Keratinocyte (primary cell): Measurements from ENCODE around the gene SIN3A. TPM values are rescaled to one million over a fixed set of nuclear protein-coding genes. Genes with fewer than 3 reads are reported as not detected.

Experiments
- DNase-seq: peaks from one replicate; pipeline ENCODE4 v3.0.0-alpha.2; 2011; ENCODE audit warnings: low read depth, missing footprints, low spot score
- FAIRE-seq: peaks from 2 replicates; lab custom pipeline; 2011; peaks lifted over from hg19 to GRCh38; lab: Jason Lieb, UNC
- H2AFZ ChIP-seq: 2 replicates; pipeline ENCODE4 v1.6.0; 2012; ENCODE audit warnings: low read length, control low read depth, inconsistent platforms; ENCODE audit not compliant: control insufficient read depth
- H3K27ac ChIP-seq: 2 replicates; pipeline ENCODE4 v1.5.1; 2011; ENCODE audit warnings: low read length; ENCODE audit not compliant: control insufficient read depth, insufficient read depth
- H3K27me3 ChIP-seq: 3 replicates; pipeline ENCODE4 v1.6.0; 2011; ENCODE audit warnings: low read length; ENCODE audit not compliant: control insufficient read depth, insufficient read depth; ENCODE audit errors: extremely low read depth
- H3K36me3 ChIP-seq, 2 experiments: 2 replicates in 1 of 2; 3 replicates in 1 of 2; pipeline ENCODE4 v1.5.1; 2011; ENCODE audit warnings: low read length in 2 of 2, mild to moderate bottlenecking in 1 of 2; ENCODE audit not compliant: control insufficient read depth in 2 of 2, insufficient read depth in 2 of 2; ENCODE audit errors: extremely low read depth in 1 of 2
- H3K4me1 ChIP-seq: 3 replicates; pipeline ENCODE4 v1.5.1; 2011; ENCODE audit warnings: low read length; ENCODE audit not compliant: control insufficient read depth, insufficient read depth; ENCODE audit errors: extremely low read depth
- H3K4me2 ChIP-seq: 3 replicates; pipeline ENCODE4 v1.6.0; 2011; ENCODE audit warnings: low read depth, low read length; ENCODE audit not compliant: control insufficient read depth, insufficient read depth; ENCODE audit errors: extremely low read depth
- H3K4me3 ChIP-seq, 3 experiments: fragments of 200-600 bp in 1 of 3; sonication (generic) in 1 of 3; 2 replicates in 2 of 3; 3 replicates in 1 of 3; pipeline ENCODE4 v1.5.1; 2011 to 2016; ENCODE audit warnings: low read length in 3 of 3, mild to moderate bottlenecking in 3 of 3, control low read depth in 2 of 3, inconsistent platforms in 1 of 3, low read depth in 1 of 3, mixed read lengths in 1 of 3, mixed run types in 1 of 3, moderate library complexity in 1 of 3; ENCODE audit not compliant: control insufficient read depth in 2 of 3, insufficient read depth in 2 of 3; ENCODE audit errors: extremely low read depth in 1 of 3
- H3K79me2 ChIP-seq: 2 replicates; pipeline ENCODE4 v1.6.0; 2012; ENCODE audit warnings: low read length; ENCODE audit not compliant: control insufficient read depth, insufficient read depth
- H3K9ac ChIP-seq: 3 replicates; pipeline ENCODE4 v1.6.0; 2011; ENCODE audit warnings: low read length; ENCODE audit not compliant: control insufficient read depth, insufficient read depth; ENCODE audit errors: extremely low read depth
- H3K9me1 ChIP-seq: 3 replicates; pipeline ENCODE4 v1.6.0; 2011; ENCODE audit warnings: low read length; ENCODE audit not compliant: control insufficient read depth, insufficient read depth; ENCODE audit errors: extremely low read depth
- H3K9me3 ChIP-seq: 2 replicates; pipeline ENCODE4 v1.5.1; 2012; ENCODE audit warnings: low read depth, low read length; ENCODE audit not compliant: control insufficient read depth
- H4K20me1 ChIP-seq: 3 replicates; pipeline ENCODE4 v1.6.0; 2011; ENCODE audit warnings: low read length; ENCODE audit not compliant: control insufficient read depth, insufficient read depth; ENCODE audit errors: extremely low read depth
- EZH2 ChIP-seq: IDR thresholded peaks from one replicate; pipeline ENCODE4 v1.6.1; 2012; ENCODE audit warnings: inconsistent platforms, mild to moderate bottlenecking, low read length, moderate library complexity
- dilution Hi-C: fragments of 300-500 bp; cut with MboI; formaldehyde crosslinking; loops from one replicate; pipeline ENCODE4 v1.7.0; 2020; ENCODE audit warnings: low sequenced_read_pairs; ENCODE audit not compliant: extremely low pct_ligation_motif_present
- polyA plus RNA-seq, 5 experiments: library from polyadenylated mRNA; depleted of rRNA in 3 of 5; stranded (reverse) in 3 of 5; stranded (forward) in 1 of 5; unstranded in 1 of 5; fragments of >200 nt; gene quantifications; 1 replicate in 1 of 5; 2 replicates in 3 of 5; 3 replicates in 1 of 5; pipeline versions ENCODE4 v1.2.1 to v1.2.3, GENCODE V29; 2011 to 2012; ENCODE audit warnings: missing spikeins in 2 of 5, low read depth in 1 of 5, low replicate concordance in 1 of 5
- TF ChIP-seq, protein P1 (sequence below), 3 experiments: IDR thresholded peaks in 1 of 3; conservative IDR thresholded peaks in 1 of 3; optimal IDR thresholded peaks in 1 of 3; 2 replicates in 2 of 3; 3 replicates in 1 of 3; pipeline versions ENCODE3 to v1.5.1; 2011; ENCODE audit warnings: low read length in 3 of 3, mild to moderate bottlenecking in 3 of 3, moderate library complexity in 2 of 3, control low read depth in 1 of 3, inconsistent platforms in 1 of 3; ENCODE audit not compliant: insufficient read depth in 2 of 3; ENCODE audit errors: extremely low read depth in 1 of 3

Gene SIN3A
- polyA plus RNA-seq, 1 donor (not counting 4 experiments of a cell fraction or from before 2014, with no cell fraction given): 19.4 TPM

DNA sequence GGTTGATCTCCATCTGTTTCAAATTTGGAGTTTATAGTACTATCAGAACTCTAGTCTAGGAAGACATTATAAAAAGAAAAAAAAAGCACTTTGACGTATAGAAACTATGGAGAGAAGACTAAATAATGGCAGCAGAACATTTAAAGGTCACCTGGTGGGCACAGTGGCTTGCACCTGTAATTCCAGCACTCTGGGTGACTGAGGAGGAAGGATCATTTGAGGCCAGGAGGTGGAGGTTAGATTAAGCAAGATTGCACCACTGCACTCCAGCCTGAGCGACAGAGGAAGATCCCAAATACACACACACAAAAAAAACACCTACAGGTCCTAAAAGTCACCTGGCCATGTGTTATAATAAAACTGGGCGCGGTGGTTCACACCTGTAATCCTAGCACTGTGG is 13.8 kb downstream of the SIN3A start:
- Histone ChIP-seq H3K4me2 (no peak overlapping the region), H3K27ac (no peak overlapping the region), H3K9me3 (no peaks in the 10 kb centered on the region), H3K27me3 (no peaks in the 10 kb centered on the region), H3K36me3 (peaks cover 6 to 8% of the 10 kb centered on the region in 2 experiments), H3K4me3 (no peak overlapping the region), H3K4me1 (peaks cover 9% of the 10 kb centered on the region), H3K9me1 (no peaks in the 10 kb centered on the region), H2AFZ (no peak overlapping the region), H4K20me1 (peaks cover 7% of the 10 kb centered on the region), H3K79me2 (peaks cover 90% of the 10 kb centered on the region), H3K9ac (no peak overlapping the region)
- no peak for DNase-seq
- TF ChIP-seq EZH2: no peak
- TF ChIP-seq, protein P1, sequence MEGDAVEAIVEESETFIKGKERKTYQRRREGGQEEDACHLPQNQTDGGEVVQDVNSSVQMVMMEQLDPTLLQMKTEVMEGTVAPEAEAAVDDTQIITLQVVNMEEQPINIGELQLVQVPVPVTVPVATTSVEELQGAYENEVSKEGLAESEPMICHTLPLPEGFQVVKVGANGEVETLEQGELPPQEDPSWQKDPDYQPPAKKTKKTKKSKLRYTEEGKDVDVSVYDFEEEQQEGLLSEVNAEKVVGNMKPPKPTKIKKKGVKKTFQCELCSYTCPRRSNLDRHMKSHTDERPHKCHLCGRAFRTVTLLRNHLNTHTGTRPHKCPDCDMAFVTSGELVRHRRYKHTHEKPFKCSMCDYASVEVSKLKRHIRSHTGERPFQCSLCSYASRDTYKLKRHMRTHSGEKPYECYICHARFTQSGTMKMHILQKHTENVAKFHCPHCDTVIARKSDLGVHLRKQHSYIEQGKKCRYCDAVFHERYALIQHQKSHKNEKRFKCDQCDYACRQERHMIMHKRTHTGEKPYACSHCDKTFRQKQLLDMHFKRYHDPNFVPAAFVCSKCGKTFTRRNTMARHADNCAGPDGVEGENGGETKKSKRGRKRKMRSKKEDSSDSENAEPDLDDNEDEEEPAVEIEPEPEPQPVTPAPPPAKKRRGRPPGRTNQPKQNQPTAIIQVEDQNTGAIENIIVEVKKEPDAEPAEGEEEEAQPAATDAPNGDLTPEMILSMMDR (optimal IDR thresholded peaks at IDR 0.05 in 1 of 3, IDR thresholded peaks at IDR 0.05 in 1 of 3, conservative IDR thresholded peaks at IDR 0.05 in 1 of 3; ENCODE audit: extremely low read depth in 1 of 3, insufficient read depth in 2 of 3, low read length in 3 of 3): no peak
- dilution Hi-C loops: no loop called here
- no peak for FAIRE-seq

DNA sequence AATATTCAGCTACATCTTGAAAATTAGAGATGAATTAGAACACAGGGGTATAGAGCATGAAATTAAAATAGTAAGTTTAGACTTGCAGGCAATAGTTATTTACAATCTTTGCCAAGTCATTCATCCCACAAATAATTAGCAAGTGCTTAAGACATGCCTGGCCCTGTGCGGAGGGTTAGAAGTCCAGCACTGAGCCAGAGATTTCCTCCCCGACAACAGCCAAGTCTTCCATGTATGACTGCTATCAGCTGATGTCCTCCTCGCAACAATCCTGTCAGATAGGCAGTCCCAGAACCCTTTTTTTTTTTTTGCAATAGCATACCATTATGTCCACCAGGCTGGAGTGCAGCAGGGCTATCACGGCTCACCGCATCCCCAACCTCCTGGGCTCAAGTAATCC is 14.6 kb downstream of the SIN3A start:
- DNase-seq: no peak
- Histone ChIP-seq H3K79me2 (peaks cover 89% of the 10 kb centered on the region), H3K27ac (no peak overlapping the region), H3K9ac (no peak overlapping the region), H3K9me3 (no peaks in the 10 kb centered on the region), H3K27me3 (no peaks in the 10 kb centered on the region), H3K4me2 (peak overlapping the region; percentile 37), H3K9me1 (no peaks in the 10 kb centered on the region), H3K36me3 (peaks cover 6 to 8% of the 10 kb centered on the region in 2 experiments), H2AFZ (no peak overlapping the region), H4K20me1 (peaks cover 7% of the 10 kb centered on the region), H3K4me3 (no peak overlapping the region), H3K4me1 (peaks cover 9% of the 10 kb centered on the region)
- dilution Hi-C loops: no loop called here
- no peak for TF ChIP-seq EZH2
- TF ChIP-seq, protein P1 (optimal IDR thresholded peaks at IDR 0.05 in 1 of 3, IDR thresholded peaks at IDR 0.05 in 1 of 3, conservative IDR thresholded peaks at IDR 0.05 in 1 of 3; ENCODE audit: extremely low read depth in 1 of 3, insufficient read depth in 2 of 3, low read length in 3 of 3): no peak
- peak; percentile 44 for FAIRE-seq
